Type B pancreatic cell (in vitro differentiated cells): ENCODE results near the gene HHAT. TPM values are rescaled to one million over a fixed set of nuclear protein-coding genes. Genes with fewer than 3 reads are reported as not detected.

ENCODE experiments used
- DNase-seq: peaks from one replicate; pipeline ENCODE4 v3.0.0; 2021; ENCODE audit warnings: mixed read lengths; ENCODE audit not compliant: unreplicated experiment; ENCODE audit errors: extremely low spot score
- H3K27ac Mint-ChIP-seq: 2 replicates; pipeline ENCODE4 v1.8.0; 2021; ENCODE audit warnings: mild to moderate bottlenecking, mixed read lengths
- H3K27me3 Mint-ChIP-seq: 2 replicates; pipeline ENCODE4 v1.8.0; 2021; ENCODE audit warnings: mixed read lengths
- H3K36me3 Mint-ChIP-seq: 2 replicates; pipeline ENCODE4 v1.8.0; 2021; ENCODE audit warnings: mixed read lengths
- H3K4me1 Mint-ChIP-seq: one replicate; pipeline ENCODE4 v1.8.0; 2021; ENCODE audit warnings: mixed read lengths; ENCODE audit not compliant: unreplicated experiment
- H3K4me3 Mint-ChIP-seq: 2 replicates; pipeline ENCODE4 v1.8.0; 2021; ENCODE audit warnings: mild to moderate bottlenecking, mixed read lengths
- H3K9me3 Mint-ChIP-seq: 2 replicates; pipeline ENCODE4 v1.8.0; 2021; ENCODE audit warnings: mixed read lengths
- CTCF ChIP-seq: fragments of 200-600 bp; sonication (generic); conservative IDR thresholded peaks from 2 replicates; pipeline ENCODE4 v1.5.0; 2021; ENCODE audit warnings: antibody characterized with exemption, mild to moderate bottlenecking
- total RNA-seq: library from RNA; stranded (reverse); gene quantifications from 2 replicates; pipeline ENCODE4 v1.2.1, GENCODE V29; 2021; ENCODE audit warnings: low replicate concordance

HHAT gene
- total RNA-seq, 1 donor from 2014 or later: 9.0 TPM

- Mint-ChIP-seq H3K9me3 (no peaks in the 10 kb centered on the region), H3K4me1 (peaks cover 40% of the 10 kb centered on the region), H3K4me3 (no peak overlapping the region), H3K36me3 (no peaks in the 10 kb centered on the region), H3K27ac (no peak overlapping the region), H3K27me3 (peaks cover 16% of the 10 kb centered on the region)
- DNase-seq: no peak
- TF ChIP-seq CTCF: no peak
Observed at GRCh38 chr1:210298296-210298695, 30.4 kb upstream of the HHAT start.

GRCh38 chr1:210298936-210299335 lies 29.8 kb upstream of the HHAT start:
- no peak for TF ChIP-seq CTCF
- Mint-ChIP-seq H3K9me3 (no peaks in the 10 kb centered on the region), H3K4me1 (peaks cover 36% of the 10 kb centered on the region), H3K27ac (no peak overlapping the region), H3K36me3 (no peaks in the 10 kb centered on the region), H3K4me3 (no peak overlapping the region), H3K27me3 (peaks cover 16% of the 10 kb centered on the region)
- DNase-seq: no peak

GRCh38 chr1:210299501-210299900 lies 29.2 kb upstream of the HHAT start:
- peak overlapping the region; percentile 23 for H3K27ac Mint-ChIP-seq
- no peaks in the 10 kb centered on the region for H3K36me3 Mint-ChIP-seq
- no peaks in the 10 kb centered on the region for H3K9me3 Mint-ChIP-seq
- H3K27me3 Mint-ChIP-seq: peaks cover 16% of the 10 kb centered on the region
- no peak for DNase-seq
- H3K4me3 Mint-ChIP-seq: peak overlapping the region; percentile 0
- TF ChIP-seq CTCF: no peak
- peaks cover 33% of the 10 kb centered on the region for H3K4me1 Mint-ChIP-seq

- no peak for TF ChIP-seq CTCF
- no peaks in the 10 kb centered on the region for H3K36me3 Mint-ChIP-seq
- no peak overlapping the region for H3K4me3 Mint-ChIP-seq
- no peak overlapping the region for H3K27ac Mint-ChIP-seq
- H3K27me3 Mint-ChIP-seq: peaks cover 16% of the 10 kb centered on the region
- DNase-seq: no peak
- H3K9me3 Mint-ChIP-seq: no peaks in the 10 kb centered on the region
- peaks cover 23% of the 10 kb centered on the region for H3K4me1 Mint-ChIP-seq
Observed at GRCh38 chr1:210300923-210301614, 27.6 kb upstream of the HHAT start.

GRCh38 chr1:210301615-210302000 lies 27.1 kb upstream of the HHAT start:
- no peak for TF ChIP-seq CTCF
- no peak overlapping the region for H3K4me3 Mint-ChIP-seq
- no peak for DNase-seq
- H3K27me3 Mint-ChIP-seq: peaks cover 16% of the 10 kb centered on the region
- H3K9me3 Mint-ChIP-seq: no peaks in the 10 kb centered on the region
- peaks cover 23% of the 10 kb centered on the region for H3K4me1 Mint-ChIP-seq
- H3K36me3 Mint-ChIP-seq: no peaks in the 10 kb centered on the region
- H3K27ac Mint-ChIP-seq: no peak overlapping the region

GRCh38 chr1:210302501-210302900 lies 26.2 kb upstream of the HHAT start:
- Mint-ChIP-seq H3K4me1 (peaks cover 23% of the 10 kb centered on the region), H3K36me3 (no peaks in the 10 kb centered on the region), H3K27ac (no peak overlapping the region), H3K9me3 (no peaks in the 10 kb centered on the region), H3K27me3 (peaks cover 16% of the 10 kb centered on the region), H3K4me3 (no peak overlapping the region)
- TF ChIP-seq CTCF: no peak
- DNase-seq: no peak
